ENCODE results near the gene TMIGD1. TPM values are rescaled to one million over a fixed set of nuclear protein-coding genes. Genes with fewer than 3 reads are reported as not detected.

TMIGD1 gene
- total and polyA plus RNA-seq, 10 of the 15 experiments (the other 5 are each of a cell fraction or from before 2014, with no cell fraction given) = not detected

DNA sequence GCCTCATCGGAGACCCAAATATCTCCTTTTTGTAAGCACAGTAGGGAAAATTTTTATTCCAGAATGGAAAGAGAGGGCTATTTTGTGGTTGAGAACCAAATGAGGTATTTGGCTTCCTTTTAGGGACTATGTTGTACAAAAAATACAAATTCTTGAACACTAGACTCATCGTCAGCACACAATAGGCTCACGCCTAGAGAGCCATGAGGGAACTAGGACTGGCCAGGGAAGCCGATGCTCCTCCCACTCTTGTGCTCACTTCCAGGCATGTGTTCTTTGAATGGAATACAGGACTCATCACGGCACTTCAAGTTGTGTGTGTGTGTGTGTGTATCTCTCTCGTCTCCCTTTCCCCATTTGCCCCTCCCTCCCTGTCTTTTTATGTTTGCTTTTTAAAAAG lies 24.3 kb downstream of the TMIGD1 start:
- H3K27me3 ChIP-seq (replicated peaks in 1 of 2; ENCODE audit: control insufficient read depth in 2 of 2, insufficient read depth in 2 of 2, low read length in 1 of 2) = no peaks in the 10 kb centered on the region
- H3K36me3 ChIP-seq (ENCODE audit: control insufficient read depth in 2 of 2, insufficient read depth in 2 of 2, low read length in 1 of 2) = no peaks in the 10 kb centered on the region
- in situ Hi-C loops (cut with MboI) = no loop called here
- H3K4me3 ChIP-seq = no peak overlapping the region
- 74% methylated on average over 6 of the region's 6 CpGs for WGBS (ENCODE audit: insufficient coverage, insufficient replicate concordance, low lambda C conversion rate, missing lambda C conversion rate)
- ChIA-PET SMC1A (ENCODE audit: uncharacterized antibody, unreplicated experiment) (no interaction called here), CTCF (interaction anchor here (1.2 kb wide), 1 partner anchor 27 kb away, joined by 4 read pairs; no protein-coding TSS in a partner anchor), RAD21 (ENCODE audit: unreplicated experiment) (no interaction called here), POLR2A (no interaction called here)
- FAIRE-seq = no peak
- H3K9me3 ChIP-seq (replicated peaks; ENCODE audit: control insufficient read depth, insufficient read depth, low read length) = no peaks in the 10 kb centered on the region
- H3K9ac ChIP-seq (ENCODE audit: control insufficient read depth, insufficient read depth, low read length) = no peak overlapping the region
- TF ChIP-seq SREBF2 (IDR thresholded peaks at IDR 0.05; ENCODE audit: low read length) (no peak), SMC3 (IDR thresholded peaks at IDR 0.05; ENCODE audit: borderline replicate concordance, low read length) (no peak), TCF12 (IDR thresholded peaks at IDR 0.05; ENCODE audit: low read depth, low read length) (no peak), BRCA1 (IDR thresholded peaks at IDR 0.05; ENCODE audit: low read depth, low read length) (no peak), SUPT20H (IDR thresholded peaks at IDR 0.05; ENCODE audit: borderline replicate concordance, control insufficient read depth, low read depth, low read length) (no peak), MXI1 (IDR thresholded peaks at IDR 0.05; ENCODE audit: low read depth, low read length) (no peak), KDM1A (IDR thresholded peaks at IDR 0.05; ENCODE audit: borderline replicate concordance) (no peak), SUZ12 (IDR thresholded peaks at IDR 0.05; ENCODE audit: unreplicated experiment) (no peak), ZSCAN29 (IDR thresholded peaks at IDR 0.05) (no peak), ASH2L (IDR thresholded peaks at IDR 0.05; ENCODE audit: borderline replicate concordance, low read depth) (no peak), SMAD1 (IDR thresholded peaks at IDR 0.05; ENCODE audit: low read depth, partially characterized antibody) (no peak), EZH2 (IDR thresholded peaks at IDR 0.05; ENCODE audit: borderline replicate concordance, control insufficient read depth, low read depth, low read length) (no peak)
- H3K4me1 ChIP-seq (ENCODE audit: control insufficient read depth, insufficient read depth, low read length) = no peaks in the 10 kb centered on the region
- no peak overlapping the region for H3K27ac ChIP-seq (ENCODE audit: control insufficient read depth, insufficient read depth)
- ATAC-seq = no peak
- no peak overlapping the region for H2AFZ ChIP-seq (ENCODE audit: control insufficient read depth, low read depth, low read length)
- H3K79me2 ChIP-seq (ENCODE audit: control insufficient read depth, insufficient read depth, low read length) = no peaks in the 10 kb centered on the region
- H4K20me1 ChIP-seq (ENCODE audit: control insufficient read depth, insufficient read depth) = no peaks in the 10 kb centered on the region
- no peak for DNase-seq (ENCODE audit: low read depth, low spot score)
- H3K4me2 ChIP-seq (ENCODE audit: control insufficient read depth, insufficient read depth) = no peak overlapping the region
- intact Hi-C loops (cut with micrococcal nuclease; ENCODE audit: unreplicated experiment) = no loop called here
- no TSS peak for BruUV-seq (replicated peaks)

Data from GM12878 (cell line).